Measurements from ENCODE around the gene MGME1.

MGME1 gene

DNA sequence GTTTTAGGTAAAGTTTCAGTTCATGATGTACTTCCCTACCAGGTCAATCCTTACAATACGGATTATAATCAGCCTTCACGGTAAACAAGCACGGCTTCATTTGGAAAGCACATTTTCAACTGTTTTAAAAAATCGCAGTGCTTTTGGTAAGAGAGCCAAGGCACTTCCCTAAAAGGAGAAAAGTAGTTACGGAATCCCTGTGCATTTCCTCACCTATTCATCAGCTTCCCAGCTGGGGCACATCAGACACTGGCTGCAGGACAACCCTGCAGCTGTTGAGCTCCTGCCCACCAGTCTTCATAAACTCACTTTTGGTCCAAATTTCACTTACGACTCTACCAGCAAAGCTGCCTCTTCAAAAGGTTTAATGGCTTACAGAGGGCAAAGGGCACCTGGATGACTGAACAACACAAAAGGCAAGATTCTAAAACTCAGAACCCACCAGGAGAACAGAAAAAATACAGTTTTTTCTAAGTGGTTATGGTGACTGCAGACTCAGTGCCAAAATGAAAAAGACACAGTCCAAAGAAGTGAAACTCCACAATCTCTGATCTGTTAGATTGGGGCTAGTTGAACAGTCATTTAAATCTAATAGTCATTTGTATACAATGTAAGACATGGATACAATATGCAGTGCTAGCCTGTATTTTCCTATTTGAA is 7.8 kb upstream of the MGME1 start:
- no peak for DNase-seq (ENCODE audit: low spot score in 2 of 2)
- no peak for ATAC-seq (ENCODE audit: low read depth)
- no peaks in the 10 kb centered on the region for H3K9me3 Mint-ChIP-seq
- no peaks in the 10 kb centered on the region for H3K27me3 Mint-ChIP-seq
- H3K27ac Mint-ChIP-seq = peak overlapping the region; percentile 72
- H3K36me3 Mint-ChIP-seq = peaks cover 6% of the 10 kb centered on the region
- peaks cover 65% of the 10 kb centered on the region for H3K4me1 Mint-ChIP-seq
- H3K4me3 Mint-ChIP-seq = peak overlapping the region; percentile 64

DNA sequence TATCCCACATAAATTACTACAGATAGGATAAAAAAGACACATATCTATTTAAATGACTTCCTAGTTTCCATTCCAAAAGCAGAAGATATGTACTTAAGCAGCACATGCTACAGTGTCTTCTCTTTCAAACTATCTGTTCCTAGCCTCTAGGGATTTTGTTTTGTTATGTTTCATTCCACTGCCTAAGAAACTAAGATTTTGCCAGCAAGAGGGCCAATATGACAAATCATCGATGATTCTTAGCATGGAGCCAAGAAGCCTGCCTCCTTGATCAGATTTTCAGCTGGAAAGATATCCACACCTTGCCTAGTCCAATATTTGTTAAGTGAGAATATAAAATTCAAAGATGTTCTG is 7.3 kb upstream of the MGME1 start:
- DNase-seq (ENCODE audit: low spot score in 2 of 2) (no peak), ATAC-seq (ENCODE audit: low read depth) (no peak)
- no peaks in the 10 kb centered on the region for H3K9me3 Mint-ChIP-seq
- H3K27me3 Mint-ChIP-seq = no peaks in the 10 kb centered on the region
- H3K4me3 Mint-ChIP-seq = peak overlapping the region; percentile 64
- H3K4me1 Mint-ChIP-seq = peaks cover 65% of the 10 kb centered on the region
- peaks cover 5% of the 10 kb centered on the region for H3K36me3 Mint-ChIP-seq
- peak overlapping the region; percentile 72 for H3K27ac Mint-ChIP-seq

DNA sequence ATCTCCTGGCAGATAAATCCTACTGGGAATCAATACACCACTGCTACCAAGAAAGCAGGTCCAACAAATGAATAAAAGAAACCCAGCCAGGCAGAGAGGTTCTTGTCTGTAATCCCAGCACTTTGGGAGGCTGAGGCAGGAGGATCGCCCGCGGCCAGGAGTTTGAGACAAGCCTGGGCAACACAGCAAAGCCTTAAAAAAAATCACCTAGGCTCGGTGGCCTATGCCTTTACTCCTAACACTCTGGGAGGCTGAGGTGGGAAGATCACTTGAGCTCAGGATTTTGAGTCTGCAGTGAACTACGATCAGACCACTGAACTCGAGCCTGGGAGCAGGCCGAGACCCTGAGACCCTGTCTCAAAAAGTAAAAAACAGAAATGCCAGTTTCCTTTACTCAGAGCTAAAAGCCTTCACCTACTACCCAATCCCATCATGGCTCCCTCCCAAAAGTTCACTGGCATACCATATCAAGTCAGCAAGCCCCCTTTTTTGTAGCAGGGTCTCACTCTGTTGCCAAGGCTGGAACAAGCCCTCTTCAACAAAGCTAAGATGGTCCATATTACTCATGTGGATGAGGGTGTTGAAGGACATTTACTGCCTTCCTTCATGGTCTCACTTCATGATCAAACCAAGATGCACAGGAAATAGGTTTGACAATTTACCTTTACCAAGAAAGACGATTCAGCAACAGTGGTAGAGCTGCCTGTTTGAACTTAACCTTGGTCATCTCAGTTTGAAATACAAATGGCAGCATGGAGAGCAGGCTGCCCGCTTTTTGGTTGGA is 5.5 kb upstream of the MGME1 start:
- Mint-ChIP-seq H3K9me3 (no peaks in the 10 kb centered on the region), H3K36me3 (peaks cover 5% of the 10 kb centered on the region), H3K4me1 (peaks cover 74% of the 10 kb centered on the region), H3K27ac (peak overlapping the region; percentile 97), H3K4me3 (peak overlapping the region; percentile 77), H3K27me3 (no peaks in the 10 kb centered on the region)
- DNase-seq (ENCODE audit: low spot score in 2 of 2) (no peak), ATAC-seq (ENCODE audit: low read depth) (no peak)

DNA sequence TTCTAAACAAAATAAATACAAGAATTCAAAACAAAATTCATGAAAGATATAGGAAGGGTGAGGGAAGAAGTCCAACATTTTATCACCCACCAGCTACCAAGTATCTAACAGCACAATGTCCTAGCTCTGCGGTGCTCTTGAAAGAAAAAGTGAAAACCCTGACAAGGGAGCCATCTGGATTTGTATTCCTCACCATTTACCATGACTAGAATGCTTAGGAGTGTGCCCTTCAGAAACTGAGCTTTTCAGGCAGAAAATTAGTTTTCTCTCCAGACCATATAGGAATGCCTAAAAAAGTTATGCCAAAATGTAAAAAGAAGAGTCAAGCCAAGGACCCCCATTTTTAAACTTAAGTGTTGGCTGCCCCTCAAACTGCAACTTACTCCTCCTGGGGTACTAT is 4.7 kb upstream of the MGME1 start:
- Mint-ChIP-seq H3K4me3 (peak overlapping the region; percentile 97), H3K27me3 (no peaks in the 10 kb centered on the region), H3K9me3 (no peaks in the 10 kb centered on the region), H3K27ac (peak overlapping the region; percentile 97), H3K4me1 (peaks cover 66% of the 10 kb centered on the region), H3K36me3 (peaks cover 5% of the 10 kb centered on the region)
- DNase-seq (ENCODE audit: low spot score in 2 of 2) (no peak), ATAC-seq (ENCODE audit: low read depth) (no peak)

DNA sequence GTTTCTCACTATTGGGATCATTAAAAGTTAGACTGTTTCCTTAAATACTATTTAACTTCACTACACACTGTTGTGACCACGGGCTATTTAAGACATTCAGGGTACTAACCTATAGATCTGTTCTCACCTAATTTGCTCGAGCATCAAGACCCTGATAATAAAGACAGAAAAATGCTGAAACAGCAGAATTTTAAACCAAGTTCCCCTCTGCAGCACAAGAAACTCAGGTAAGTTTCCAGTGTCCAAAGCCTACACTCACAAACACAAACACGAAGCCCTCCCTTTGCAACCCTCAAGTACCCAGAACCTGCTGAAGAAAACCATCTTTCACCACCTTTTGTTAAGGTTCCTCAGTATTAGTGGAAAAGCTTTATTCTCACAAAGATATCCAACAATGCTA is 4.2 kb upstream of the MGME1 start:
- Mint-ChIP-seq H3K36me3 (peaks cover 5% of the 10 kb centered on the region), H3K4me1 (peaks cover 61% of the 10 kb centered on the region), H3K4me3 (peak overlapping the region; percentile 97), H3K27me3 (no peaks in the 10 kb centered on the region), H3K27ac (peak overlapping the region; percentile 97), H3K9me3 (no peaks in the 10 kb centered on the region)
- no peak for ATAC-seq (ENCODE audit: low read depth)
- no peak for DNase-seq (ENCODE audit: low spot score in 2 of 2)

DNA sequence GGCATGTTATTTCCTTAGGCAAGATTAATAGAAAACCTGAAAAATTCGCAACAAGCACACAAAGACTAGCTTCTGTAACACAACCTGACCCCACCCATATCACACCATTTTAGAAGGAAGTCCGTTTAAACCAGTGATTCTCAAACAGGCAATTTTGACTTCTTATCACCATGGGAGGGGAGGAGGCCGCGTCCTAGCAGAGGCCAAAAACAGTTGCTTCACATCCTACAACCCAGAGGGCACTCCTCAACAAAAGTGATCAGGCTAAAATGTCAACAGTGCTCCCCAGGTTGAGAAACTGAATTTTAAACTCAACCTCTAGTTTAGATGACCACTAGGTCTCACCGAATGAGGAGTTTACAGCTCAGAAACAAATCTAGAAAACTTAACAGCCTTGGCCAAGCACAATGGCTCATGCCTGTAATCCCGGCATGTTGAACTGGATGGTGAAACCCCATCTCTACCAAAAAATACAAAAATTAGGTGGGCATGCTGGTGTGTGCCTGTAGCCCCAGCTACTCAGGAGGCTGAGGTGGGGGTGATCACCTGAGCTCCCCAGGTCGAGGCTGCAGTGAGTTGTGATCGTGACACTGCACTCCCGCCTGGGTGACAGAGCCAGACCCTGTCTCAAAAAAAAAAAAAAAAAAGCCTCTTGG is 3.6 kb upstream of the MGME1 start:
- Mint-ChIP-seq H3K36me3 (peaks cover 5% of the 10 kb centered on the region), H3K9me3 (no peaks in the 10 kb centered on the region), H3K27ac (peak overlapping the region; percentile 97), H3K27me3 (no peaks in the 10 kb centered on the region), H3K4me3 (peak overlapping the region; percentile 97), H3K4me1 (peaks cover 59% of the 10 kb centered on the region)
- no peak for ATAC-seq (ENCODE audit: low read depth)
- DNase-seq (ENCODE audit: low spot score in 2 of 2) = no peak

DNA sequence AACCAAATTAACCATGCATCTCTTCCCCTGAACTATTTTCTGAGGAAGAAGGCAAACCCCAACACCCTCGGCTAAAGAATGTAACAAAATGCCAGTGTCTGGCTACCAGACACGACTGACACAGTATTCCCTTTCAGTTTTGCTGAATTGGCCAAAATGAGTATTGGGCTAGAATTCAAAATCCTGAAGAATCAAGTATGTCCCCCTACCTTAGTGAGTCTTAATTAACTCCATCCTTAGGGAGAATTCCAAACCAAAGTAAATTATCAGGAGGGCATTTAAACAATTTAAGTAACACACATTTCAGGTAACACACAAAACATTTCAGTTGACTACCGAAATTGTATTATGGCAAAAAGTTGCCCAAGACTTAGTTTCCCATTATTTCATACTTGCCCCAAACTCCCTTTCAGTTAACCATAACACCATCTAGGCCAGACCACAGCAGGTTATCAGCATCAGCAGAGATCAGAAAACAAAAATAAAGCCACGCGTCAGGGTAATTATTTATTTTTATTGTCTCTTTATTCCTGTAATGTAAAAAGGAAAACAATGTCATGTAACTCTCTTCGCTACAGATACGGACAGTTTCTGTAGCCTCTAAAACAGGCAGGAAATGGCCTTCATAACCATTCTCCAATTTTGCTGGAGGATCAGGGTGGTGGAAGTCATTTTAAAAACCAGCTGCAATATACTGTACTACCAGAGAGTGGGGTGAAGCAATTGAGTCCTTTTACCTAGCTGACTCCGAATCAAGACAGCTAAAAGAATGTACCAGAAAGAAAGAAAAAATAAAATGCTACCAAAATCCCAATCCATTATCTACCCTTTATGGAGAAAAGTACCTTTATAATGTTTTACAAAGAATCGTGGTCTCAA is 2.1 kb upstream of the MGME1 start:
- H3K36me3 Mint-ChIP-seq = peaks cover 3% of the 10 kb centered on the region
- peak overlapping the region; percentile 97 for H3K4me3 Mint-ChIP-seq
- no peaks in the 10 kb centered on the region for H3K27me3 Mint-ChIP-seq
- peaks cover 49% of the 10 kb centered on the region for H3K4me1 Mint-ChIP-seq
- ATAC-seq (ENCODE audit: low read depth) (no peak), DNase-seq (ENCODE audit: low spot score in 2 of 2) (peak in 1 of 2 donors; percentile 25)
- peak overlapping the region; percentile 97 for H3K27ac Mint-ChIP-seq
- no peaks in the 10 kb centered on the region for H3K9me3 Mint-ChIP-seq

DNA sequence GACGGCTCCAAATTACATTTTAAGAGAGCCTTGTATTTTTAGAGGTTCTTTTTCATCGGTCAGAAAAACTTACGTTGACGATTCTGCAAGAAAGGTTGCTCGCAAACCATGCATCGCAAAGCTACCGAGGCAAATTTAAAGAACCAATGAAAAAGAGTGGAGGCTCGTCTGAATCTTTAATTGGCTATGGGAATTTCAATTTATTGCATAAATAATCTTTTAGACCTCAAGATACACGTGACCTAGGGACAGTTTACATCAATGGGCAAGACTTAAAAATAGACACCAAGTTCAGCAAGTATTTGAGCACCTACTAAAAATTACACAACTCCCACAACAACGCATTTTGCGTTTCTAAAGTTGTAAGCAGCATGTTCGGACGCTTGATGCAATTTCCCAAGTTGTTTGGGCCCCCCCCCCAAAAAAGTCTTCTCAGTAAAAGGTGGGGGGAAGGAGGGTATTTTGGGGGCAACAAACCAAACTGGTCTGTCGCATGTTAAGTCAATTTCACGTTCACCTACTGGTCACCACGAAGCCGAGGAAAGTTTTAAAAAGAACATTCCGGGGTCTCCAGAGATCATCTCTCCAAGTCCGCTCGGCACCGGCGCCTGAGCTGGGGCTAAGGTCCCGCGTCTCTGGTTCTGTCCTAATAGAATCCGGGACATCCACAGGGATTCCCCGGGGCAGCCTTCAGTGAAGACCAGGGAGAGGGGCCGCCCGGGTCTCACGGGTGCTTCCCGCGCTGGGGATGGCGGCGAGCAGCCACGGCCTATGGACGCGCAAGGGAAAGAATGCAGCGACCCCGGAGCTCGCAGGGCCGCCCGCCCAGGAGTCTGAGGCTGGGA is 1.1 kb upstream of the MGME1 start:
- Mint-ChIP-seq H3K9me3 (no peaks in the 10 kb centered on the region), H3K27ac (peak overlapping the region; percentile 97), H3K27me3 (no peaks in the 10 kb centered on the region), H3K36me3 (peaks cover 3% of the 10 kb centered on the region), H3K4me3 (peak overlapping the region; percentile 97), H3K4me1 (peaks cover 48% of the 10 kb centered on the region)
- no peak for DNase-seq (ENCODE audit: low spot score in 2 of 2)
- no peak for ATAC-seq (ENCODE audit: low read depth)

DNA sequence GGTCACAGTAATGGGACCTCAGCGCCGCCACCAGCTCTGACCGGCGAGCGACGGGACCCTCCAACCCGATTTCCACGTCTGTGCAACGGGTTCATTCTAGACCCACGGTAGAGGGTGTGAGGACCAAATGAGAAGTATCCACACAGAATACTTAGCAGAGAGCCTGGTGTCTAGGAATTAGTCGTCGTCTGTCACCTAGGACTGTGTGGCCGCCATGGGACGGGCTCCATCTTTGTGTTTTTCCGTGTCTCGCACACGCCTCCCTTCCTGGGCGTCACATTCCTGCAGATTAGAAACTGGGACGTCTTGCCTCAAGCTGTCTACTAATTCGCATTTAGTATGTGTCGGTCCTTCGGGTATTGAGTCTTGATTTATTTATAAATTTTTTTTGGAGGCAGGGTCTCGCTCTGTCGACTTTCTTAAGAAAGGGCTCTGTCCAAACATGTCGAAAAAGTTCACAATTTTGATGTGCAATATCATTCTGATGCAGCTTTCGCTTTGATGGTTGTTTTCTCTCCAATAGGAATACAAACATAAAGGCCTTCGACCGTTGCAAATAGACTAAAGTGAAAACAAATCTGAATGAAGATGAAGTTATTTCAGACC is 563 bp downstream of the MGME1 start:
- no peak for DNase-seq (ENCODE audit: low spot score in 2 of 2)
- peaks cover 39% of the 10 kb centered on the region for H3K4me1 Mint-ChIP-seq

DNA sequence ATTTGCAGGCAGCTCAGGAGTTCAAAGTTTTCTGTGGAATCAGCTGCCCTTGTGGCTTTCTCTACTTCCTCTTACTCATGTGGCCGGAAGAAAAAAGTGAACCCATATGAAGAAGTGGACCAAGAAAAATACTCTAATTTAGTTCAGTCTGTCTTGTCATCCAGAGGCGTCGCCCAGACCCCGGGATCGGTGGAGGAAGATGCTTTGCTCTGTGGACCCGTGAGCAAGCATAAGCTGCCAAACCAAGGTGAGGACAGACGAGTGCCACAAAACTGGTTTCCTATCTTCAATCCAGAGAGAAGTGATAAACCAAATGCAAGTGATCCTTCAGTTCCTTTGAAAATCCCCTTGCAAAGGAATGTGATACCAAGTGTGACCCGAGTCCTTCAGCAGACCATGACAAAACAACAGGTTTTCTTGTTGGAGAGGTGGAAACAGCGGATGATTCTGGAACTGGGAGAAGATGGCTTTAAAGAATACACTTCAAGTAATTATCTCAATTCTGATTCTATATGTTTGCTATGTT is 1.1 kb downstream of the MGME1 start:
- Mint-ChIP-seq H3K27me3 (no peaks in the 10 kb centered on the region), H3K27ac (peak overlapping the region; percentile 97), H3K4me3 (peak overlapping the region; percentile 97), H3K9me3 (no peaks in the 10 kb centered on the region), H3K4me1 (peaks cover 34% of the 10 kb centered on the region), H3K36me3 (no peaks in the 10 kb centered on the region)
- DNase-seq (ENCODE audit: low spot score in 2 of 2) (peak in 1 of 2 donors; percentile 30), ATAC-seq (ENCODE audit: low read depth) (peak; percentile 14)

More for the DNA sequence above, 563 bp downstream of the MGME1 start:
- H3K36me3 Mint-ChIP-seq = no peaks in the 10 kb centered on the region
- H3K27me3 Mint-ChIP-seq = no peaks in the 10 kb centered on the region
- no peak for ATAC-seq (ENCODE audit: low read depth)
- H3K4me3 Mint-ChIP-seq = peak overlapping the region; percentile 97
- H3K9me3 Mint-ChIP-seq = no peaks in the 10 kb centered on the region
- peak overlapping the region; percentile 97 for H3K27ac Mint-ChIP-seq

DNA sequence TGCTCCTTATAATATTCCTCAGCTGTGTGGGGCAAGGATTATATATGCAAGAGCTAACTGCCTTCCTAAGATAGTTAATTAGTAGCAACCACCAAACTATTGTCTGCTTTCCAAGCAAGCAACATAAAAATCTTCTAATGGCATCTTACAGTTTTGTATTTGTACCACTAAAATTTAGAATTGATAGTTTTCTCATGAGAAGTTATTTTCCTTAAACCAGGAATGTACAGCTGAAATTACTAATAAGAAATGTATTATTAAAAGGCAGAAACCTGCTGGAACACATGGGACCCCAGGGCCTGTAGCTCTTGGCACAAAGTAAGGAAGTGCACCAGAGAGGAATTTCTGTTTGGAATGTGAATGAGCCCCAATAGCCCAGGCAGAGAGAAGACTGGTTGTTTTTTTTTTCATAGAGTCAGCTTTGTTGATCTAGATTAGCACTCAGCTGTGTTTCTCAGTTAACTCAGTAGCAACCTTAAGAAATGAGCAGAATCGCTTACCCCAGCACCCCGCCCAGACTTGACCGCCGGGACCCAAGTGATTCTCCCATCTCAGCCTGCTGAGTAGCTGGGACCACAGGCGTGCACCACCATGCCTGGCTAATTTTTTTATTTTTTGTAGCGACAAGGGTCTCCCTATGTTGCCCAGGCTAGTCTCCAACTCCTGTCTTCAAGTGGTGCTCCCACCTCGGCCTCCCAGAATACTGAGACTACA is 2.6 kb downstream of the MGME1 start:
- peaks cover 30% of the 10 kb centered on the region for H3K4me1 Mint-ChIP-seq
- peaks cover 6% of the 10 kb centered on the region for H3K36me3 Mint-ChIP-seq
- H3K27me3 Mint-ChIP-seq = no peaks in the 10 kb centered on the region

DNA sequence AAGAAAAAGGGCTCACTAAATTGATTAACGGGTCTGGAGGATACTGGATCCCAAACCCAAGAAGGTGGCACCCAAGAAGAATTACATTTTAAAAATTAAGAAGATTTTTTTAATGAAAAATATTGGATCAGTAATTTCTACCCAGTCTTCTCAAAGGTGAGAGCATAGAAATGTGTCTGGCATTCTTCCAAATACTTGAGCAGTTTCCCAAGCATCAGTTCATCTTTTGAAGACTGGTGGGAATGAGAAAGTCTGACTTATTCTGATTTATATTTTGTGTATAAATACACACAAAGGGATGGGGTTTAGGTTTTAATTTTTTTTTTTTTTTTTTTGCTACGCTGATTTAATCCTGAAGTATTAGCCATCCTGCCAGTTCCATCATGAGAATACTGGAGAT is 3.3 kb downstream of the MGME1 start:
- DNase-seq (ENCODE audit: low spot score in 2 of 2) = no peak
- ATAC-seq (ENCODE audit: low read depth) = no peak
- Mint-ChIP-seq H3K4me3 (peak overlapping the region; percentile 78), H3K36me3 (peaks cover 7% of the 10 kb centered on the region), H3K27ac (peak overlapping the region; percentile 97), H3K4me1 (peaks cover 25% of the 10 kb centered on the region), H3K9me3 (no peaks in the 10 kb centered on the region), H3K27me3 (no peaks in the 10 kb centered on the region)

More for the DNA sequence above, 2.6 kb downstream of the MGME1 start:
- H3K27ac Mint-ChIP-seq = peak overlapping the region; percentile 97
- DNase-seq (ENCODE audit: low spot score in 2 of 2) (no peak), ATAC-seq (ENCODE audit: low read depth) (no peak)
- peak overlapping the region; percentile 78 for H3K4me3 Mint-ChIP-seq
- H3K9me3 Mint-ChIP-seq = no peaks in the 10 kb centered on the region

Data from memory B cell (primary cell).